GM12874 (cell line): Measurements from ENCODE around the gene CBR1.

ENCODE experiments used
- CTCF ChIP-seq: IDR thresholded peaks from 2 replicates; pipeline ENCODE4 v1.5.1; 2011; ENCODE audit warnings: low read depth, mild to moderate bottlenecking, control low read depth, low read length, moderate library complexity; ENCODE audit not compliant: insufficient read depth

CBR1 gene

DNA sequence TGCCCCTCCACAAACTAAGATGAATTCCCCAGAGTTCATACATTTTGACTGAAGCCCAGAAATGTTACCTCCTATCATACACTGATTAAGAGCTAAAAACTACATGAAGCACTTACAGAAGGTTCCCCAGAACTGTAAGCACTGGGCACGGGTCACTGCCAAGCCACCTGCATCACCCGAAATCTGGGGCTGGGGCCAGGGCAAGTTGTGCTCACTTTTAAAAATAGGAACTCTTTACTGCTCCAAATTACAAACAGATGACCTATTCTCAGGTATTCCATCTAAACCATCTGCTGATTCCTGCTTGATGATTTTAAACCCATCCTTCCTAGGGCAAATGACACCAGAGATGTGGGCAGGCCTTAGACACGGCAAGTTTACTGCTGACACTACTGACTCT is 14.3 kb upstream of the CBR1 start:
- no peak for TF ChIP-seq CTCF

DNA sequence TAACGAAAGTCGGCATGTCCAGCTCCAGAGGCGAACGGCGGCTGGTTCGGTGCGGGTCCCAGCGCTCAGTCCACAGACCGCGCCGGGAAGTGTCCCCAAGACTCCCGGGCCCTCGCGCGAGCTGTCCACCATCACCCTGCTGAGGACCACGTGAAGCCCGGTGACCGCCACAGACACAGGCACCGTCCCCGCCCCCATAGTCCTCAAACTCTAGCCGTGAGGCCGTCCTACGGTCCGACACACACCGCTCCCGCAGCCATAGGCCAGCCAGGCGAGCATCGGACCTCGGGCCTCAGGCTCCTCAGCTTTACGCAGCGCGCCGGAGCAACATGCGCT is 10.0 kb upstream of the CBR1 start:
- TF ChIP-seq CTCF: no peak

GRCh38 chr21:36060159-36060921 is 9.5 kb upstream of the CBR1 start, which contains the start of gene SETD4:
TSS of gene SETD4 (minus strand) at chr21:36060526. CDS start at chr21:36058888, 1,638 bp downstream.
- no peak for TF ChIP-seq CTCF

GRCh38 chr21:36061445-36061844 is 8.4 kb upstream of the CBR1 start:
- TF ChIP-seq CTCF: no peak

DNA sequence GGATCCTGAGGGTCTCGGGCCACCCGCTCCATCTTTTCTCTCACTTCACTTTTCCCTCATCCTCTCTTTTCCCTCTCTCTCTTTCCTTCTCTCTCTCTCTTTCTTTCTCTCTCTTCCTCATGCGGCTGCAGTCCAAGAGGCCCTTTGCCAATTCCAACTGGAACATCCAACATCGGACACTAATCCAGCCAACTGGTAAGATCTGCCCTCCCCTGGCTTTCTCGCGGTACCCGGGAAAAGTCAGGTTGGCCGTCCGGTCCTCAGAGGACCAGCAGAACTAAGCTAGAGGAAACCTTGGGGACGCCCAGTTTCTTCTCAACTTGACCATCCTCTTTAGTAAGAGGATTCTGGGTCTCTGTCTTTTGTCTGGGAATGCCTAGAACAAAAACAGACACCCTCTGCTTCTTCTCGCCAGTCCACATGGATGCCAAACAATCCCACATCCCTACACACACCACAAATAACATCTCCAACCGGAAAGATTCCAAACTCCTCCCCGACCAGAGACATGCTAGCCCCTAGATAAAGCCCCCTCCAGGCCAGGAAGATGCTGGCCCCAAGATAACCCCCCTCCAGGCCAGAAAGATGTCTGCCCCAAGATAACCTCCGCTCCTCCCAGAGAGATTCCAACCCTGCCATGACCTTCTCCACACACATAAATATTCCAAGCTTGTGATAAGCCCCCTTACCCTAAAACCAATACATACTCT is 6.3 kb upstream of the CBR1 start:
- TF ChIP-seq CTCF: no peak

GRCh38 chr21:36064085-36064460 is 5.8 kb upstream of the CBR1 start:
- TF ChIP-seq CTCF: no peak

GRCh38 chr21:36065497-36066036 is 4.3 kb upstream of the CBR1 start:
- no peak for TF ChIP-seq CTCF
